ENCODE measurements around the gene IPO7.
"Not testable (repeated sequence)": the region's sequence is repeated elsewhere in the genome, so short reads cannot be mapped to it uniquely, and the experiment has no call there.

IPO7 gene

DNA sequence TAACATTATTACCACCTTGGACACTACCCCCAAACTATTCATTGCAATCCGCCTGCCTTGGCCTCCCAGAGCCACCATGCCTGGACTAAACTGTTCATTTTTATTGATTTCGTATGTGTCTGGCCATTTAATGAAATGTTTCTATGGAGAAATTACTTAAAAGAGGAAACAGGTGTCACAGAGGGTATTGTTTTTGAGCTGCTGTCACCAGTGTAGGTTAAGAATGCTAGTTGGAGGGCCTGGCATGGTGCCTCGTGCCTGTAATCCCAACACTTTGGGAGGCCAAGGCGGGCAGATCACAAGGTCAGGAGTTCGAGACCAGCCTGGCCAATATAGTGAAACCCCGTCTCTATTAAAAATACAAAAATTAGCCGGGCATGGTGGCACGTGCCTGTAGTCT, 17.4 kb downstream of the IPO7 start:
- DNase-seq = not testable (repeated sequence)

- DNase-seq = no peak
Measured at GRCh38 chr11:9428706-9429105, 44.3 kb downstream of the IPO7 start.

- no peak for DNase-seq
Measured at GRCh38 chr11:9438611-9439010, 54.2 kb downstream of the IPO7 start.

- no peak for DNase-seq
Measured at GRCh38 chr11:9446230-9446629, 61.8 kb downstream of the IPO7 start.

DNA sequence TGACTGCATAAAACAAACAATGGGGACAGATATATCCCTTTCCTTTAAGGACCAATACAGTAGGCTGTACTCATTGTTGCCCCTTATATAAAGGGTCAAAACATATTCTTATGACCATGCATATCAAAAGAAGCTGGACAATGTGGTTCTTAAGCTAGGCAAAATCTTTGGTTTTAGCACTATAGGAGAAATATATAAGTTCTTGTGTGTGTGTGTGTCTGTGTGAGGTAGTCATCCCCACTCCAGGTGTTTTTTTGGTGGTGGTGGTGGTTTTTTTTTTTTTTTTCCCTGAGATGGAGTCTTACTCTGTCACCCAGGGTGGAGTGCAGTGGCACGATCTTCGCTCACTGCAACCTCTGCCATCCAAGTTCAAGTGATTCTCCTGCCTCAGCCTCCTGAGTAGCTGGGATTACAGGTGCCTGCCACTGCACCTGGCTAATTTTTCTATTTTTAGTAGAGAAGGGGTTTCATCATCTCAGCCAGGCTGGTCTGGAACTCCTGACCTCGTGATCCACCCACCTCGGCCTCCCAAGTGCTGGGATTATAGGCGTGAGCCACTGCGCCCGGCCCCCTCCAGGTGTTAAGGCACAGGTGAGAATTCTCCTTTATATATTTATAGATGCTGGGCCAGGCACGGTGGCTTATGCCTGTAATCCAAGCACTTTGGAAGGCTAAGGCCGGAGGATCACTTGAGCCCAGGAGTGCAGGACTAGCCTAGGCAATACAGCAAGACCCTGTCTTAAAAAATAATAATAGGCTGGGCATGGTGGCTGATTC, 64.3 kb downstream of the IPO7 start:
- no peak for DNase-seq

- not testable (repeated sequence) for DNase-seq
Measured at GRCh38 chr11:9452023-9452422, 67.6 kb downstream of the IPO7 start.

GRCh38 chr11:9455722-9456121, 71.3 kb downstream of the IPO7 start:
- no peak for DNase-seq

GRCh38 chr11:9459667-9460321, 75.3 kb downstream of the IPO7 start:
- DNase-seq = no peak

GRCh38 chr11:9460322-9461062, 76.0 kb downstream of the IPO7 start, which contains the start of gene ZNF143:
TSS of gene ZNF143 (plus strand) at chr11:9461012. CDS start at chr11:9471309, 10,297 bp downstream.
- peak; percentile 98 for DNase-seq

DNA sequence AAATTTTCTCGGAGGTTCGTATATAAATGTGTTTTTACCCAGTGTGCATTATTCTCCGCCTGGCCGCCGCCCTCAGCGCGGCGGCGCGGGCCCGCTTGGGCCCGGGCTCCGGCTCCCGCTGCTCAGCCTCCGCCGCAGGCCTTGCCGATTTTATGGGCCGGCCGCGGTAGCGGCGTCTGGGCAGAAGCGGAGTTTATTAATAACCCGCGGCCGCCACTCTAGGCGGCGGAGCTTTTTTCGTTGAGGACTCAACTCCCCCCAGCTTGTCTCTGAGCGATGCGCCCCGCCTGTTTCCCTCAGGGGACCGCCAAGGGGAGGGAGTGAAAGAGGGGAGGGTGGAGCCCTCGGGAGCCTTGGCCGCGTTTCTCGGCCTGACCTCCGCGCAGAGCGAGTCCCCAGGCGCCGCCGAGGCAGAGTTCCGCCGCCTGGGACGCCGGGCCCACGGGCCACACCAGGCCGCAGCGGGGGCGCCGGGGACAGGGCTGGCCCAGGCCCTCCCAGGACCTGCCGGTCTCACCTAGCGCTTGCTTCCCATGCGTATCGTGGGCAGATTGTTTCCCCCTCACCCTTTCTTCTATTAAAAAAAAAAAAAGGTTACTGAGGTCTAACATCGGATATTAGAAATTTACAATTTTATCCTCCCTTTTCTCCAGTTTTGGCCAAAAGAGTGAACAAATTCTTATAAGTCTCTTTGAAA, 76.8 kb downstream of the IPO7 start:
- DNase-seq = peak; percentile 75

DNA sequence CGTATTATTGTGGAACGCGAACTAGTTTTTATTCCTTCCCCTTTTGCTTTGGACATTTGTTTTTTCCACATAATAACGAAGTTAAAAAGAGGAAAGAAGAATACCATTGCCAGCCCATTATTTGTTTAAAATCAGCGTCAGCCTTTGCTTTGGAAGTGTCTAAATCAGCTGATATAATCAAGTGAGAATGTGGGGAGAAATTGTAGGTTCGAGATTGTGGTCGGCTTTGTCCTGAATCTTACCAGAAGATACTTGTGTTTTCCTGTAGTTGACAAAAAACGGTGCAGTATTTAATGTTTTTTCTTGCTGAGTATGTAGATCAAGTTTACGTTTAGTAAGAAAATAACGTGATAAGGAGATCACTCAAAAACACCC, 77.3 kb downstream of the IPO7 start:
- no peak for DNase-seq

GRCh38 chr11:9462172-9462799, 77.8 kb downstream of the IPO7 start:
- no peak for DNase-seq

DNA sequence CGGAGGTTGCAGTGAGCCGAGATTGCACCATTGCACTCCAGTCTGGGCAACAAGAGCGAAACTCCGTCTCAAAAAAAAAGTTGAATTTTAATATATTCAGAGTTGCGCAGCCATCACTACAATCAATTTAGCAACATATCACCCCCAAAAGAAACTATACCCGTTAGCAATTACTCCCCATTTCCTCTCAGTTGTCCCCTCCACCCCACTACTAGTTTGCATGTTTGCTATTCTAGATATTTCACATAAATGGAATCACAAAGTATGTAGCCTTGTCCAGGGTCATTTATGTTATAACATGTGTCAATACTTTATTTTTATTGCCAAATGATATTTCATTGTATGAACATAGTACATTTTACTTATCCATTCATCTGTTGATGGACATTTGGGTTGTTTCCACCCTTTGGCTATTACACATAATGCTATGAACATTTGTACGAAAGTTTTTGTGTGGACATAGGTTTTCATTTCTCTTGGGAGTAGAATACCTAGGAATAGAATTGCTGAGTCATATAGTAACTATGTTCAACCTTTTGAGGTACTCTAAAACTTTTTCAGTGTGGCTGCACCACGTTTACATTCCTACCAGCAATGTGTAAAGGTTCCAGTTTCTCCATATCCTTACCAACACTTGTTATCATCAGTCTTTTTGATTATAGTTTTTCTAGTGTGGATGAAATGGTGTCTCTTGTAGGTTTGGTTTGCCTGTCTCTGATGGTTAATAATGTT, 78.5 kb downstream of the IPO7 start:
- DNase-seq = no peak

- DNase-seq = no peak
Measured at GRCh38 chr11:9470765-9471164, 86.3 kb downstream of the IPO7 start.

- no peak for DNase-seq
Measured at GRCh38 chr11:9473408-9473807, 89.0 kb downstream of the IPO7 start.

DNA sequence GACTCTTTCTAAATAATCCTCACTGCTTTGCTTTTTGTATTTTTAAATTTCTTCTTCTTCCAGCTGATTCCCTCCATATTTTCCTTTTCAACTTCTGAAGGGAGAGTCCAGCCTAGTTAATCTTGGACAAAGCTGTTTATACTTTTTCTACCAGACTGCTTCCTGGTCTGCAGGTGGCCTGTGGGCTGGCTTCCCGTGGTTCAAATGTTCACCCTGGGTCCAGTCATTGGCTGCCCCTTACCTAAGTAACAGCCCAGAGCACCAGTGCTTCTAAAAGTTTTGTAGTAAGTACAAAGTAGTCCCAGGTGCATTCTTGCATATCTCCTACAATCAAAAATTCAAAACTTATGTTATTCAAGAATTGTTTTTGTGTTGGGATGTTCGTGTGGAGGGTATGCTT, 95.4 kb downstream of the IPO7 start:
- no peak for DNase-seq

GRCh38 chr11:9489080-9489765, 104.8 kb downstream of the IPO7 start:
- no peak for DNase-seq

- DNase-seq = no peak
Measured at GRCh38 chr11:9490376-9490775, 105.9 kb downstream of the IPO7 start.

GRCh38 chr11:9493492-9493891, 109.0 kb downstream of the IPO7 start:
- no peak for DNase-seq

GRCh38 chr11:9494316-9494715, 109.9 kb downstream of the IPO7 start:
- no peak for DNase-seq

GRCh38 chr11:9495803-9496514, 111.5 kb downstream of the IPO7 start:
- DNase-seq = no peak

Measured in NCI-H187 treated with DMSO at 0.1 percent for 48 hours (cell line).